K562 (cell line): ENCODE measurements around the gene OLFML3. TPM values are rescaled to one million over a fixed set of nuclear protein-coding genes. Genes with fewer than 3 reads are reported as not detected.

Experiments used
- ATAC-seq: fragments of 200-7000 bp; cut with Tn5 transposase; 3 replicates; pipeline ENCODE4 v1.9.1; 2020; ENCODE audit warnings: moderate library complexity
- BruUV-seq: library from RNA; stranded (reverse); fragments of 400-500 nt; replicated peaks from 2 replicates; lab custom pipeline; 2021; lab: Mats Ljungman, UMichigan
- CTCF ChIA-PET: fragments of 300-600 bp; formaldehyde crosslinking; extraction: SDS; loops from one replicate; lab custom pipeline; 2021; ENCODE audit warnings: low intra/inter-chr PET ratio; lab: Yijun Ruan, JAX
- POLR2A ChIA-PET: fragments of 300-600, 350-650 bp; sonication (Branson Sonifier 250); formaldehyde crosslinking; extraction: SDS; loops from one replicate; lab custom pipeline; 2021; ENCODE audit warnings: antibody characterized with exemption, inconsistent platforms; lab: Yijun Ruan, JAX
- DNase-seq, 4 experiments: peaks; one replicate each; pipeline versions ENCODE4 v3.0.0 to v3.0.0-alpha.2; 2011 to 2018; ENCODE audit warnings: low spot score in 3 of 4, mixed read lengths in 3 of 4; ENCODE audit errors: extremely low read depth in 1 of 4
- FAIRE-seq: peaks from 2 replicates; lab custom pipeline; 2011; peaks lifted over from hg19 to GRCh38; lab: Jason Lieb, UNC
- H2AFZ ChIP-seq: 2 replicates; pipeline ENCODE4 v1.6.0; 2011; ENCODE audit warnings: low read depth, low read length, control low read depth, inconsistent platforms
- H3K27ac ChIP-seq: fragments of 200-600 bp; 3 replicates; pipeline ENCODE4 v1.8.0; 2011; ENCODE audit warnings: low read depth, mild to moderate bottlenecking, control low read depth, inconsistent platforms, low read length, moderate library complexity, mixed read lengths; ENCODE audit errors: extremely low read depth
- H3K27me3 ChIP-seq, 2 experiments: fragments of 300-600 bp in 1 of 2; 2 replicates in 1 of 2; 3 replicates in 1 of 2; pipeline versions ENCODE4 v1.6.0 to v1.8.0; 2011; ENCODE audit warnings: inconsistent platforms in 2 of 2, low read length in 2 of 2, mild to moderate bottlenecking in 1 of 2, mixed read lengths in 1 of 2, moderate library complexity in 1 of 2; ENCODE audit not compliant: control insufficient read depth in 2 of 2, insufficient read depth in 2 of 2
- H3K36me3 ChIP-seq: fragments of 300-600 bp; 3 replicates; pipeline ENCODE4 v1.8.0; 2011; ENCODE audit warnings: mild to moderate bottlenecking, low read length, inconsistent platforms; ENCODE audit not compliant: control insufficient read depth, insufficient read depth
- H3K4me1 ChIP-seq, 2 experiments: fragments of 200-600 bp in 1 of 2; replicated peaks in 1 of 2; 2 replicates in 1 of 2; 3 replicates in 1 of 2; pipeline versions ENCODE4 v1.5.1 to v1.8.0; 2011; ENCODE audit warnings: inconsistent platforms in 2 of 2, low read length in 2 of 2, mild to moderate bottlenecking in 1 of 2, mixed read lengths in 1 of 2, moderate library complexity in 1 of 2; ENCODE audit not compliant: control insufficient read depth in 2 of 2, insufficient read depth in 2 of 2
- H3K4me2 ChIP-seq: 2 replicates; pipeline ENCODE4 v1.6.1; 2011; ENCODE audit warnings: low read length, control low read depth, inconsistent platforms, mixed read lengths; ENCODE audit not compliant: insufficient read depth
- H3K4me3 ChIP-seq: fragments of 200-600 bp; sonication (generic), shearing (Covaris generic); 2 replicates; pipeline ENCODE4 v1.5.1; 2016; ENCODE audit warnings: control low read depth, inconsistent platforms
- H3K79me2 ChIP-seq: fragments of 200-600 bp; 3 replicates; pipeline ENCODE4 v1.8.0; 2011; ENCODE audit warnings: low read length, inconsistent platforms; ENCODE audit not compliant: control insufficient read depth, insufficient read depth
- H3K9ac ChIP-seq, 2 experiments: 2 replicates each; pipeline versions ENCODE4 v1.6.0 to v1.6.1; 2011; ENCODE audit warnings: low read depth in 2 of 2, low read length in 2 of 2, control low read depth in 1 of 2, inconsistent platforms in 1 of 2, mild to moderate bottlenecking in 1 of 2, mixed read lengths in 1 of 2; ENCODE audit not compliant: insufficient read depth in 1 of 2
- H3K9me1 ChIP-seq: one replicate; pipeline ENCODE4 v1.6.0; 2011; ENCODE audit warnings: inconsistent platforms, mild to moderate bottlenecking, low read length, moderate library complexity; ENCODE audit not compliant: control insufficient read depth, insufficient read depth
- H3K9me3 ChIP-seq: replicated peaks from 2 replicates; pipeline ENCODE4 v1.5.1; 2011; ENCODE audit warnings: low read depth, low read length, inconsistent platforms; ENCODE audit not compliant: control insufficient read depth, insufficient read depth
- H4K20me1 ChIP-seq: replicated peaks from 2 replicates; pipeline ENCODE4 v1.6.1; 2011; ENCODE audit warnings: low read length, inconsistent platforms, mixed read lengths; ENCODE audit not compliant: control insufficient read depth, insufficient read depth
- ATF2 ChIP-seq: sonication (generic); formaldehyde crosslinking; IDR thresholded peaks from 2 replicates; pipeline ENCODE4 v1.8.1; 2022; ENCODE audit warnings: missing genetic modification reagents
- BCLAF1 ChIP-seq, 2 experiments: fragments of 450-650 bp in 1 of 2; IDR thresholded peaks; 2 replicates each; pipeline ENCODE4 v1.6.1; 2011 to 2017; ENCODE audit warnings: low read depth in 2 of 2, antibody characterized with exemption in 1 of 2, borderline replicate concordance in 1 of 2, low read length in 1 of 2, mild to moderate bottlenecking in 1 of 2, mixed read lengths in 1 of 2; ENCODE audit not compliant: control insufficient read depth in 1 of 2
- FOXA1 ChIP-seq: fragments of 450-650 bp; IDR thresholded peaks from 2 replicates; pipeline ENCODE4 v1.6.1; 2016; ENCODE audit warnings: mild to moderate bottlenecking, borderline replicate concordance
- FOXK2 ChIP-seq, 2 experiments: fragments of 450-650 bp; IDR thresholded peaks in 1 of 2; conservative IDR thresholded peaks in 1 of 2; 2 replicates each; pipeline ENCODE4 v1.6.1; 2016; ENCODE audit warnings: low read depth in 2 of 2, mild to moderate bottlenecking in 1 of 2
- U2AF1 ChIP-seq: fragments of 200-400 bp; formaldehyde crosslinking; optimal IDR thresholded peaks from 2 replicates; pipeline ENCODE3; 2017; ENCODE audit warnings: mild to moderate bottlenecking, low read depth, low read length, moderate library complexity
- ZBTB5 ChIP-seq: fragments of 450-650 bp; IDR thresholded peaks from 2 replicates; pipeline ENCODE4 v1.6.1; 2017; ENCODE audit warnings: antibody characterized with exemption
- ZFX ChIP-seq: sonication (generic); formaldehyde crosslinking; IDR thresholded peaks from 2 replicates; pipeline ENCODE4 v1.8.0; 2022; ENCODE audit warnings: mild to moderate bottlenecking, missing genetic modification reagents, moderate library complexity
- ZNF41 ChIP-seq: fragments of 250-450 bp; sonication (Bioruptor Pico); conservative IDR thresholded peaks from 2 replicates; pipeline ENCODE4 v1.4.0; 2020; ENCODE audit warnings: mild to moderate bottlenecking
- ZNF445 ChIP-seq: fragments of 250-450 bp; sonication (Bioruptor Pico); IDR thresholded peaks from 2 replicates; pipeline ENCODE4 v1.4.0; 2020; ENCODE audit warnings: low read depth, mild to moderate bottlenecking, moderate library complexity
- ZNF561 ChIP-seq: fragments of 450-650 bp; formaldehyde crosslinking; conservative IDR thresholded peaks from 2 replicates; pipeline ENCODE4 v1.4.0; 2020; ENCODE audit warnings: mild to moderate bottlenecking, moderate library complexity
- ZZZ3 ChIP-seq: fragments of 450-650 bp; IDR thresholded peaks from 2 replicates; pipeline ENCODE4 v1.6.1; 2016; ENCODE audit warnings: antibody characterized with exemption, mild to moderate bottlenecking, moderate library complexity
- WGBS: fragments of 100-300 bp; shearing (Covaris generic); methylation state at CpG from one replicate; pipeline ENCODE4 v1.1.6; 2016; ENCODE audit warnings: low coverage, mixed read lengths; ENCODE audit not compliant: insufficient coverage; ENCODE audit errors: missing lambda C conversion rate; 5-methylcytosine and 5-hydroxymethylcytosine counted together
- in situ Hi-C: fragments of 300-500 bp; cut with MboI; formaldehyde crosslinking; loops from 4 replicates; pipeline ENCODE4 v1.15.0; 2018; ENCODE audit warnings: inconsistent platforms, mixed read lengths
- intact Hi-C: fragments of 100-400 bp; cut with micrococcal nuclease; formaldehyde crosslinking; loops from 2 replicates; pipeline ENCODE4 v1.14.2; 2022
- polyA plus RNA-seq, 8 experiments: library from polyadenylated mRNA; depleted of rRNA in 4 of 8; stranded (reverse) in 5 of 8; unstranded in 3 of 8; fragments of >200 nt; fragmentation: Nextera tagmentation in 2 of 8; fragmentation: Illumina TruSeq in 1 of 8; extraction: Ambion mirVana in 2 of 8; extraction: Trizol in 1 of 8; gene quantifications; 2 replicates each; pipeline versions ENCODE4 v1.2.1 to v1.2.3, GENCODE V29; 2011 to 2014; ENCODE audit warnings: inconsistent platforms in 1 of 8, missing spikeins in 1 of 8
- total RNA-seq, 7 experiments: library from RNA; depleted of rRNA in 6 of 7; stranded (reverse); fragments of >200 nt in 6 of 7; fragmentation: Illumina TruSeq in 2 of 7; extraction: Trizol in 2 of 7; gene quantifications; 2 replicates each; pipeline versions ENCODE4 v1.2.1 to v1.2.3, GENCODE V29; 2011 to 2021; ENCODE audit warnings: low replicate concordance in 1 of 7
- TF ChIP-seq, protein P1 (sequence below): fragments of 450-650 bp; IDR thresholded peaks from 2 replicates; pipeline ENCODE4 v1.6.1; 2016; ENCODE audit warnings: mild to moderate bottlenecking

The OLFML3 gene
- total and polyA plus RNA-seq, 9 of the 15 experiments (the other 6 are each of a cell fraction or from before 2014, with no cell fraction given), result 0.07 to 0.13 (median 0.07) TPM; not detected in 6

DNA sequence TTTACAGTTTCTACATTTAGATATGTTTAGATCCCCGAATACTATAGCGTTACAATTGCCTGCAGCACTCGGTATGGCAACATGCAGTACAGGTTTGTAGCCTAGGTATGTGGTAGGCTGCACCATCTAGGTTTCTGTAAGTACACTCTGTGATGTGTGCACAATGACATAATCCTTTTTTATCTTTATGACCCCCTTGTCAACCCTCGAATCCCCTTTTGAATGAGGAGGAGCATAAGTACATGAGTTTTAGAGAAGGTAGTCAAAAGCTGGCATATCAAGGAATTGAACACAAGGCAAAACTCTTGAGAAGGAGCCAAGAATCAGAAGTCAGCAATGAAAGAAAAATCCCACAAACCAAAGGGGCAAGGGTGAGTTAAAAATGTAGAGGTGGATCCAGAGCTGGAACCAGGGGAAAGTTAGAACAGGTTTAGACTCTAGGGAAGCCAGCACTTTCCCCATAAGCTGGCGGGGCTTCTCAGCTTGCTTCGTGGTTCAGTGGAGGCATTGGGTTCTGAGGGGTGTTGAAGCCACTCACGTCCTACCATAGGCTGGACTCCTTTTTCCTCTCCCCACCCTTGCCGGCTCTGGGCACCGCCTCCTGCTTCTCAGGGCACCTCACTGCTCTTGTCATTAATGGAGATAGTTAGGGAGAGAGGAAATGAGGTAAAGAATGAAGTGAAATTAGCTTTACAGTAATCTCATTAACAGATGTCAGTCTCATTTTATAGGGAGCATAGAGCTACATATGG is 31.3 kb downstream of the OLFML3 start:
- no peak for FAIRE-seq
- Histone ChIP-seq H3K9ac (no peak overlapping the region), H4K20me1 (no peaks in the 10 kb centered on the region), H3K4me1 (peaks cover 0 to 2% of the 10 kb centered on the region in 2 experiments; a peak in 2 of 5 replicates), H3K36me3 (no peaks in the 10 kb centered on the region), H3K4me3 (no peak overlapping the region), H3K9me3 (peaks cover 6% of the 10 kb centered on the region; the same call in 1 of the 2 replicates), H3K4me2 (no peak overlapping the region), H2AFZ (no peak overlapping the region), H3K9me1 (no peaks in the 10 kb centered on the region), H3K79me2 (no peaks in the 10 kb centered on the region), H3K27me3 (peaks cover 3 to 9% of the 10 kb centered on the region in 2 experiments; a peak in 1 of 5 replicates), H3K27ac (no peak overlapping the region)
- 0% methylated on average over 9 of the region's 9 CpGs for WGBS
- ChIA-PET POLR2A (interaction anchor here (0.7 kb wide), 1 partner anchor 362 kb away, joined by 3 read pairs; no protein-coding TSS in a partner anchor), CTCF (no interaction called here)
- no peak; the same call in 2 of the 3 replicates for ATAC-seq
- intact Hi-C loops, result no loop called here
- no peak for DNase-seq
- TF ChIP-seq FOXK2 (conservative IDR thresholded peaks at IDR 0.05 in 1 of 2, IDR thresholded peaks at IDR 0.05 in 1 of 2; ENCODE audit: low read depth in 2 of 2) (no peak), ZNF445 (no peak), U2AF1 (no peak), ZNF41 (no peak), BCLAF1 (IDR thresholded peaks at IDR 0.05; ENCODE audit: borderline replicate concordance in 1 of 2, control insufficient read depth in 1 of 2, low read depth in 2 of 2, low read length in 1 of 2) (no peak), ZFX (CRISPR knock-in tag) (no peak), ZBTB5 (no peak), ZZZ3 (no peak), ATF2 (CRISPR knock-in tag) (no peak), ZNF561 (no peak), FOXA1 (no peak)
- TF ChIP-seq, protein P1, sequence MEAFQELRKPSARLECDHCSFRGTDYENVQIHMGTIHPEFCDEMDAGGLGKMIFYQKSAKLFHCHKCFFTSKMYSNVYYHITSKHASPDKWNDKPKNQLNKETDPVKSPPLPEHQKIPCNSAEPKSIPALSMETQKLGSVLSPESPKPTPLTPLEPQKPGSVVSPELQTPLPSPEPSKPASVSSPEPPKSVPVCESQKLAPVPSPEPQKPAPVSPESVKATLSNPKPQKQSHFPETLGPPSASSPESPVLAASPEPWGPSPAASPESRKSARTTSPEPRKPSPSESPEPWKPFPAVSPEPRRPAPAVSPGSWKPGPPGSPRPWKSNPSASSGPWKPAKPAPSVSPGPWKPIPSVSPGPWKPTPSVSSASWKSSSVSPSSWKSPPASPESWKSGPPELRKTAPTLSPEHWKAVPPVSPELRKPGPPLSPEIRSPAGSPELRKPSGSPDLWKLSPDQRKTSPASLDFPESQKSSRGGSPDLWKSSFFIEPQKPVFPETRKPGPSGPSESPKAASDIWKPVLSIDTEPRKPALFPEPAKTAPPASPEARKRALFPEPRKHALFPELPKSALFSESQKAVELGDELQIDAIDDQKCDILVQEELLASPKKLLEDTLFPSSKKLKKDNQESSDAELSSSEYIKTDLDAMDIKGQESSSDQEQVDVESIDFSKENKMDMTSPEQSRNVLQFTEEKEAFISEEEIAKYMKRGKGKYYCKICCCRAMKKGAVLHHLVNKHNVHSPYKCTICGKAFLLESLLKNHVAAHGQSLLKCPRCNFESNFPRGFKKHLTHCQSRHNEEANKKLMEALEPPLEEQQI, result no peak
- BruUV-seq, result no TSS peak
- in situ Hi-C loops, result no loop called here
